Stimulated activated CD8-positive, alpha-beta memory T cell treated with anti-CD3 and anti-CD28 coated beads, Interleukin-15, amount 100 ng/mL, for 4 hours (primary cell): ENCODE measurements around the gene THSD8.
"Not testable (repeated sequence)": the region's sequence is repeated elsewhere in the genome, so short reads cannot be mapped to it uniquely, and the experiment has no call there.

Experiments used
- DNase-seq, 2 donors: peaks; one replicate each; pipeline ENCODE4 v3.0.0-alpha.2; 2020; ENCODE audit warnings: low read depth in 2 of 2

The THSD8 gene

DNA sequence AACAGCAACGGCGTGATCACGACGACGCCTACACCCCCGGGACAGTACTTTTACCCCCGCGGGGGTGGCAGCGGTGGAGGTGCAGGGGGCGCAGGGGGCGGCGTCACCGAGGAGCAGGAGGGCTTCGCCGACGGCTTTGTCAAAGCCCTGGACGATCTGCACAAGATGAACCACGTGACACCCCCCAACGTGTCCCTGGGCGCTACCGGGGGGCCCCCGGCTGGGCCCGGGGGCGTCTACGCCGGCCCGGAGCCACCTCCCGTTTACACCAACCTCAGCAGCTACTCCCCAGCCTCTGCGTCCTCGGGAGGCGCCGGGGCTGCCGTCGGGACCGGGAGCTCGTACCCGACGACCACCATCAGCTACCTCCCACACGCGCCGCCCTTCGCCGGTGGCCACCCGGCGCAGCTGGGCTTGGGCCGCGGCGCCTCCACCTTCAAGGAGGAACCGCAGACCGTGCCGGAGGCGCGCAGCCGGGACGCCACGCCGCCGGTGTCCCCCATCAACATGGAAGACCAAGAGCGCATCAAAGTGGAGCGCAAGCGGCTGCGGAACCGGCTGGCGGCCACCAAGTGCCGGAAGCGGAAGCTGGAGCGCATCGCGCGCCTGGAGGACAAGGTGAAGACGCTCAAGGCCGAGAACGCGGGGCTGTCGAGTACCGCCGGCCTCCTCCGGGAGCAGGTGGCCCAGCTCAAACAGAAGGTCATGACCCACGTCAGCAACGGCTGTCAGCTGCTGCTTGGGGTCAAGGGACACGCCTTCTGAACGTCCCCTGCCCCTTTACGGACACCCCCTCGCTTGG, 9.6 kb upstream of the THSD8 start:
- DNase-seq = peak; percentile 71 to 74

DNA sequence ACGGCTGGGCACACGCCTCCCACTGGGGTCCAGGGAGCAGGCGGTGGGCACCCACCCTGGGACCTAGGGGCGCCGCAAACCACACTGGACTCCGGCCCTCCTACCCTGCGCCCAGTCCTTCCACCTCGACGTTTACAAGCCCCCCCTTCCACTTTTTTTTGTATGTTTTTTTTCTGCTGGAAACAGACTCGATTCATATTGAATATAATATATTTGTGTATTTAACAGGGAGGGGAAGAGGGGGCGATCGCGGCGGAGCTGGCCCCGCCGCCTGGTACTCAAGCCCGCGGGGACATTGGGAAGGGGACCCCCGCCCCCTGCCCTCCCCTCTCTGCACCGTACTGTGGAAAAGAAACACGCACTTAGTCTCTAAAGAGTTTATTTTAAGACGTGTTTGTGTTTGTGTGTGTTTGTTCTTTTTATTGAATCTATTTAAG, 9.0 kb upstream of the THSD8 start:
- no peak for DNase-seq

DNA sequence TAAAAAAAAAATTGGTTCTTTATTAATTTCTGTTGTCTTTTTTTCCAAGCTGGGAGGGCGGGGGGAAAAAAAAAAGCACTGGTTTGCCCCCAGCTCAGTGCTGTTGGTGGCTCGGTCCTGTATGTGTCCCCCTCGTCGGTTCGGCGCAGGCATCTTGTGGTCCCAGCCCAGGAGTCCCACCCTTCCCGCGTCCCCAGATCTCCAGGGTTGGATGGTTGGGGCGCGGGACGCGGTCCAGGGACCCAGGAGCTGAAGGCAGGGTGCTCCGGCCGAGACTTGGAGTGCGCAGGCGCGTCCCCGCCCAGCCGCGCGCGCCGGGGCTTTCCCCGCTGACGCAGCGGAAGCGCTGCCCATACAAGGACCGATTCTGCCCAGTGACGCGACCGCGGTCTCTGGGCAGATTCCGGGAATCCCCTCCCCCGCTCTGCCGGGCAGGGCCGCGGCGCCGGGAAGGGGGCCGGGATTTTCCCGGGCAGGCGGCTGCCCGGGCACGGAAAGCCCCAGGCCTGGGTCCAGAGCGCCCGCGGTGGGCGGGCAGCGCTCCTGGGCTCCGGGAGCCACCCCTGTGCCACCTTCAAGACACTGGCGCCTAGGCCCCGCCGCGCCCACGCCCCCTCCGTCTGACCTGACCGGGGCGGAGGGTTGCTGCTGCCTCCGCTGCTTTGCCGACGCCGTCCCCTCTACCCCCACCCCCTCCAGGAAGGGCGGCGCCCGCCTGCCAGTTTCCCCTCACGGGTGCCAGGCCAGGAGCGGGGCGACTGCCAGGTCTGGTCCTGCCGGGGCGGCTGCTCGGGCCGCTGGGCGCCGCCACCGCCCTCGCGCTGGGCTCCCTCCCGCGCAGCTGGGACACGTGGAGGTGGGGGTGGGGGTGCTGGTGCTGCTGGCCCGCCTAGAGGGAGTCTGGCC, 8.3 kb upstream of the THSD8 start:
- peak; percentile 90 to 94 for DNase-seq

DNA sequence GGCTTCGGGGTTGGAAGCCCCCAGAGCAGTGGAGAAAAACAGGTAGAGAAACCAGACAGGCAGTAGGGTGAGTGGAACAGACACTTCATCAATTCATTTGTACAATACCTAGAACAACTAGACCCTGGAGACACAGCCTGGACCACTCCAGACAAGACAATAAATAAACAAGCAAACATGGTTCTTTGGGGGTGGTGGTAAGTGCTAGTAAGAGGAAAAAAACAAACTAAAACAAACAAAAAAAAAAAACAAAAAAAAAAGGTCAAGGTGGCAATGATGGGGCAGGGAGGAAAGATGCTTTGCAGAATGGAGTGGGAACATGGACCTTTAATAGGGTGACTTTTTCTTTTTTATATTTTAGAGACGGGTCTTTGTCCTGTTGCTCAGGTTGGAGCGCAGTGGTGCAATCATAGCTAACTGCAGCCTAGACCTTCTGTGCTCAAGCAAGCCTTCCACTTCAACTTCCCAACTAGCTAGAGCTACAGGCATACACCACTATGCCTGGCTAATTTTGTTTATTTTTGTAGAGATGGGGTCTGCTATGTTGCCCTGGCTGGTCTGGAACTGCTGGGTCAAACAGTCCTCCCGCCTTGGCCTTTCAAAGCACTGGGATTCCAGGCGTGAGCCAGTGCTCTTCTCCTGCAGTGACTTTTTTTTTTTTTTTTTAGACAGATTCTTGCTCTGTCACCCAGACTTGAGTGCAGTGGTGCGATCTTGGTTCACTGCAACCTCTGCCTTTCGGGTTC, 7.5 kb upstream of the THSD8 start:
- DNase-seq = no peak

DNA sequence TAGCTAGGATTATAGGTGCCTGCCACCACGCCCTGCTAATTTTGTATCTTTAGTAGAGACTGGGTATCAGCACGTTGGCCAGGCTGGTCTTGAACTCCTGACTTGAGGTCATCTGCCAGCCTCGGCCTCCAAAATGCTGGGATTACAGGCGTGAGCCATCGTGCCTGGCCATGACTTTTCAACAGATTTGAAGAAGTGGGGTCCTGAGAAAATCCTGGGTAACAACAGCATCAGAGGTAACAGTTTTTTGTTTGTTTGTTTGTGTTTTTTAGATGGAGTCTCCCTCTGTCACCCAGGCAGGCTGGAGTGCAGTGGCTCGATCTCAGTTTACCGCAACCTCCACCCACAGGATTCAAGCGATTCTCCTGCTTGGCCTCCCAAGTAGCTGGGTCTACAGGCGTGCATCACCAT, 6.9 kb upstream of the THSD8 start:
- no peak for DNase-seq

DNA sequence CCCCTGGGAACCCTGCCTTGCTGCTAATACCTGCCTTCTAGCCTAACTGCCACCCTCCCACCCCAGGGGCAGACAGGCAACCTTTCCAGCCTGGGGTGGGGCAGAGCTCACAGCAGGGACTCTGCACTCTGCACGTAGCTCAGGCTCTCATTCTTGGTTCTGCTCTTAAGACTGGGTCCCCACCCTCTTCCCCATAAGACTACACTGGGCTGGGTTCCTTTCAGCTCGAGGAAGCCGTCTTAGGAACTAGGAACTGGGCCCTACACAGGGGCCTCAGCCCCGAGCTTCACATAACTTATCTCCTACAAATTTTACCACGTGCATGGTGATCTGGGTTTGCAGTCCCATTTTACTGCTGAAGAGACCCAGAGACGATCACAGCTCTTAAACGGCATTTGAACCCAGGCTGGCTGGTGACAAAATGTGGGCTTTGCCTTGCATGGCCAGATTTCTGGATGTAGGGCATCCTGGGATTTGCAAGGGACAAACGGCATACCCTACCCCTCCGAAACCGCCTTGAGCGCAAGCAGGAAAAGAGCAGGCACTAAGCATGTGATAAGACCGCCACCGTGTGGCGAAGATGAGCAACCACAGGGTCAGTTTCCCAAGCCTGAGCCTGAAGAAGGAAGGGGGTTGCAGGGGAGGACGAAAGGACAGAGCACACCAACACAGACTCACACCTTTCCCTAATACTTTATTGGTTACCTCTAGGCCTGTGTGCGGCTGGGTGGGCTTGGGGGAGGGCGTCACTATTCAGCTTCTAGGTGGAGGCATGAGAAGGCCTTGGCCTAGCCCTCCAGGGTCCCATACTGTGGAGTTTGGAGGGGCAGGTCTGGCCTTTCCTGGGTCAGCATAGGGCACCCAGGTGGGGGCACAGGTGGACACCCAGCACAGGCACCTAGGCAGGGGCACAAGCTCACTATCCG, 5.5 kb upstream of the THSD8 start:
- peak in 1 of 2 donors; percentile 50 for DNase-seq

DNA sequence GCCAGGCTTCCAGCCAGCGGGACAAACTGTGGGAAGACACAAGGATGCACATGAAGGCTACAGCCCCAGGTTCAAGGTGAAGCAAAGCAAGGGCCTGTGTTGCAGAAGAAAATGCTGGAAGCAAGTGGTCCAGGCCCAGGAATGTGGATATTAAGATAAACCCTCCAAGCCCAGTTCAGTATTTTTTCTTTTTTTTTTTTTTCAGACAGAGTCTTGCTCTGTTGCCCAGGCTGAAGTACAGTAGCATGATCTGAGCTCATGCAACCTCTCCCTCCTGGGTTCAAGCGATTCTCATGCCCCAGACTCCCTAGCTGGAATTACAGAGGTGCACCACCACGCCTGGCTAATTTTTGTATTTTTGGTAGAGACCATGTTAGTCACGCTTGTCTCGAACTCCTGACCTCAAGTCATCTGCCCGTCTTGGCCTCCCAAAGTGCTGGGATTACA, 4.7 kb upstream of the THSD8 start:
- no peak for DNase-seq

DNA sequence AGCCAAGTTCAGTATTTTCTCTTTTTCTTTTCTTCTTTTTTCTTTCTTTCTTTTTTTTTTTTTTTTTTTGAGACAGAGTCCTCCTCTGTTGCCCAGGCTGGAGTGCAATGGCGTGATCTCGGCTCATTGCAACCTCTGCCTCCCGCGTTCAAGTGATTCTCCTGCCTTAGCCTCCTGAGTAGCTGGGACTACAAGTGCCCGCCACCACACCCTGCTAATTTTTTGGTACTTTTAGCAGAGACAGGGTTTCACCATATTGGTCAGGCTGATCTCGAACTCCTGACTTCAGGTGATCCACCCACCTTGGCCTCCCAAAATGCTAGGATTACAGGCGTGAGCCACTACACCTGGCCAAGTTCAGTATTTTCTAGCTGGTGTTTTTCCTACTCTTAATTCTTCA, 4.3 kb upstream of the THSD8 start:
- not testable (repeated sequence) for DNase-seq

DNA sequence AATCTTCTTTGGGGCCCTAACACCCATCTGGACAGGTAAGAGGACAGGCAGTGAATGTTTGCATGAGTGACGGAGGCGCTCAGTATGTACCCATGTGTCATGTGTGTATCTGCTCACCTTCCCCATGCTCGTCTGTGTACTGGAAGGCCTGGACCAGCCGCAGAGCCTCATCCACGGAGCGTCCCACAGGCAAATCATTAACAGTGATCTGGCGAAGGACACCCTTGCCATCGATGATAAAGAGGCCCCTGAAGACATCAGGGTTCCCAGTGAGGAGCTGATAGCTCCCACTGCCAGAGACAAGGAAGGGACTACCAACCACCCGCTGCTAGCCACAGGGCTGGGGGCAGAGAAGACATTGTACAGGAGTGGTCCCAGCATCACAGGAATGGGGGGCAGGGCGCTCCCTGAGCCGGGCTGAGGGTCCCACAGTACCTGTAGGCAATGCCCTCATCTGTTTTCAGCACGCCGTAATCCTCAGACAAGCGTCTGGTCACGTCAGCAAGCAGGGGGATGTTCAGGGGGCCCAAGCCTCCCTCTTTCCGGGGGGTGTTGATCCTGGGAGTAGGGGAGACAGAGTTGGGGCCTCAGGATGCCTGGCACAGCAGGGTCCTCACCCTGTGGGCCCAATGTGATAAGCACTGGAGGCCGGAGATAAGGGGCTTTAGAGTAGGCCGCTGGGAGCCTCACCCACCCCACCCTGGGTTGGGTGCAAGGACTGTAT, 2.0 kb upstream of the THSD8 start:
- DNase-seq = no peak

DNA sequence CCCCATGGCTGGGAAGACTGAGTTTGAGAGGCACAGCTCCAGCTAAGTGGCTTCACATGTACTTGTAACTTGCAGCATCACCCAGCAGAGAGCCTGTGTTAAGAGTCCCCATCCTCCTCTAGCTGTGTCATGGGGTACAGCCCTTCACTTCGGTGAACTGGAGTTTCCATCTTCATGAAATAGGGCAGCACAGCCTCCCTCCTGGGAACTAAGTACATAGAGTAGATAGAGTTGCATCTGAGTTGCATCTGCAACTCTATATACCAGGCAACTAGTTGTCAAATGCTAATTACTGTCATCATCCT, 1.5 kb upstream of the THSD8 start:
- DNase-seq = no peak

DNA sequence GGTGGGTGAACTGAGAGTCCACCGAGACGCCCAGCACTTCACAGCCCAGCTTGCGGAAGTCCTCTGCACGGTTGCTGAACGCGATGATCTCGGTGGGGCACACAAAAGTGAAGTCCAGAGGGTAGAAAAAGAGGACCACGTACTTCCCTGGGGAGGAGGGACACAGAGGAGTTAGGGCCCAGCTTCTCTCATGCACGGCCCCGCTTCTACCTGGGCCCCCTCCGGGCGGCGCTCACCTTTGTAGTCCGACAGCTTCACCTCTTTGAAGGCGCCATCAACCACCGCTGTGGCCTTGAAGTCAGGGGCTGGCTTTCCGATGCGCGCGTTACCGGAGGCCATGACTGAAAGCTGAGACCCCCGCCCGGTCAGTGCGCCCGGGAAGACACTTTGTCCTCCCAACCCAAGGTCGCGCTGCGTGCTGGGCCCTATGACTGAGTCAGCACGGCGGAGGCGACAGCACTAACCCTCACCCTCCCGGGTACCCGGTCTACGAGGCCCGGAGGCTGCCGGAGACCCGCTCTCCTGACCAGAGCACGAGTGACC, 875 bp upstream of the THSD8 start:
- no peak for DNase-seq

DNA sequence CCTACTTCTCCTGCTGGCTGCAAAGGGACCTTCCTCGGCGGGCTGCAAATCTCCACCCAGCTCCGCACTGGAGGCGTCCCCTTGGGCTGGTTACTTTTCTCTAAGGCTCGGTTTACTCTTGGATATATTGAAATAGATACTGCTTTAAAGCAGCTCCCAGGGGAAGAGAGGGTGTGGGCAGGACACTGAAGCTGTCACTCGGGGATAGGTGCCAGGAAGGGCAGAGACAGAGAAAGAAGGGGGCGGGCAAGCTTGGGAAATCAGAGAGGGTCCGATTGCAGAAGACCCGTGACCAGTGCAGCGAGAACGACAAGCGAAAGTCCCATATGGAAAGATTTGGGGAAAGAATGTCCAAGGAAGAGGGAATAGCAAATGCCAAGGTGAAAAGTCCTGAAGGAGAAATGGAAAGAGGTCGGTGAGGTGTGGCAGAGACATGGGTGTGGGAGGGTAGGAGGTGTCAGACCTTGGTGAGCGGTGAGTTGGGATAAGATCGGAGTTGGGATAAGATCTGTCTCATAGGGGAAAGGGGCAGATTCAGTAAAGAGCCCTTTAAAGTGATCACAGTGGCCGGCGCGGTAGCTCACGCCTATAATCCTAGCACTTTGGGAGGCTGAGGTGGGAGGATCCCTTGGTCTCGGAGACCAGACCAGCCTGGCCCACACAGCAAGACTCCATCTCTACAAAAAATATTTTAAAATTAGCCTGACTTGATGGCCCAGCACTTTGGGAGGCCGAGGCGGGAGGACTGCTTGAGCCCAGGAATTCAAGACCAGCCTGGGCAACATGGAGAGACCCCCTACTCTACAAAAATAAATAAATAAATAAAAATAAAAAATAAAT, 618 bp downstream of the THSD8 start:
- no peak for DNase-seq

DNA sequence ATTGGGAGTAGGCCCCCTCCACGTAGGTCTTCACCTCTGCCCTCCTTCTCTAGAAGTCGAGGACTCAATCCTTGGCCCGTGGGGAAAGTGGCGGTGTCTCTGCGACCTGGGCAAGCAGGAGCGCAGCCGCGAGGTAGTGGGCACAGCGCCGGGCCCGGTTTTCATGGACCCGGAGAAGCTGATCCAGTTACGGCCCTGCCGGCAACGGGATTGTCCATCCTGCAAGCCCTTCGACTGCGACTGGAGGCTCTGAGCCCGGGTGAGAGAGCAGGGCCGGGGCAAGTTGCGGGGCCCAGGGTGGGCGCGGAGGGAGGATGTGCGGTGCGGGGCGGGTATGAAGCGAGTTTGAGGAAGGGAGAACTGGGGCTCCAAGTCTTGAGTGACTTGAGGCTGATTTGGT, 2.2 kb downstream of the THSD8 start:
- no peak for DNase-seq

DNA sequence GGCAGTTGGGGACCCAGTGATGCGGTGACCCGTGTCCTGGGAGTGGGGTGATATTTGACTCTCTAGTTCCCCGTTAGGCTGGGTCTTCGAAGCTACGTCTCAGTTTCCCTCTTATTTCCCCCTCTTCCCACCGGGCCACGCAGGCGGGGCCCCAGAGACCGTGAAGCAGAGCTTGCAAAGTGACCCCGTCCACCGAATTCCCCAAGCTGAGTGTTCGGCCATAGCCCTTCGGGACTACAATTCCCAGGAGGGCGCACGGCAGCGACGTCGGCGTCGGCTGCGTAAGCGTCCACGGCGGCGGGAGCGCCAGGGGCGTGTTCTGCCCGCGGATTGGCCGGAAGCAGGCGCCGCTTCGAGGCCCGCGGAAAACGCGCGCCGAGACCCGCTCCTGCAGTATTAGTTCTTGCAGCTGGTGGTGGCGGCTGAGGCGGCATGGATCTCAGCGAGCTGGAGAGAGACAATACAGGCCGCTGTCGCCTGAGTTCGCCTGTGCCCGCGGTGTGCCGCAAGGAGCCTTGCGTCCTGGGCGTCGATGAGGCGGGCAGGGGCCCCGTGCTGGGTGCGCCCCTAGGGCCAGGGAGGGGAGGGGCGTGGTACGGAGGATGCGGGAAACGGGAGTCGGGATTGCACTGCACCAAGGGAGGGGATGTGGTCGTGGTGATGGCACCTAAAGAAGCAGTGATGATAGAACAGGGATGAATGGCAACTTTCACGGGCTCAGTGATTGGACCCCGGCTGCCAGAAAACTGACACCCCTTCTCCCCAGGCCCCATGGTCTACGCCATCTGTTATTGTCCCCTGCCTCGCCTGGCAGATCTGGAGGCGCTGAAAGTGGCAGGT, 4.6 kb downstream of the THSD8 start, which contains the start of gene RNASEH2A:
Gene RNASEH2A, plus strand, starts transcription at position 343 of the 840 bp plus-strand sequence. Its CDS starts 90 bp downstream, at position 433.
- DNase-seq = peak; percentile 66 to 76

DNA sequence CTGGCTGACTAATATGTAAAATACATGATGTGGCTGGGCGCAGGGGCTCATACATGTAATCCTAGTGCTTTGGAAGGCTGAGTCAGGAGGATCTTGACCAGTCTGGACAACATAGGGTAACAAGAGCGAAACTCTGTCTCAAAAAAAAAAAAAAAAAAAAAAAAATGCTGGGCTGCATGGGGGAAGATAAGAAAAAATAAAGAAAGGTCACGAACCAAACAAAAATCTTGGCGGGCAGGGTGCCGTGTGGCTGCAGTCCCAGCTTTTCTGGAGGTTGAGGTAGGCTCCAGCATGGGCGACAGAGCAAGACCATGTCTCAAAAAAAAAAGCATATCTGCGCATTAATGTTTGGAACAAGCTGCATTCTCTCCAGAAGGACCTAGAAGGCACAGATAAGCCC, 13.2 kb downstream of the THSD8 start:
- DNase-seq = no peak

DNA sequence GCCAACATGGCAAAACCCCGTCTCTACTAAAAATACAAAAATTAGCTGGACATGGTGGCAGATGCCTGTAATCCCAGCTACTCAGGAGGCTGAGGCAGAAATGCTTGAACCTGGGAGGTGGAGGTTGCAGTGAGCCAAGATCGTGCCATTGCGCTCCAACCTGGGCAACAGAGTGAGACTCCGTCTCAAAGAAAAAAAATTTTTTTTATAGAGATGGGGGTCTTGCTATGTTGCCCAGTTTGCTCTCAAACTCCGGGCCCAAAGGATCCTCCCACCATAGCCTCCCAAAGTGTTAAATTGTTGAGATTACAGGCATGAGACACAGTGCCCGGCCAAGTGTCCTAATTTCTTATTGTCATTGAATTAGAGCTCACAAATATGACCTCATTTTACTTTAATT, 15.3 kb downstream of the THSD8 start:
- not testable (repeated sequence) for DNase-seq

DNA sequence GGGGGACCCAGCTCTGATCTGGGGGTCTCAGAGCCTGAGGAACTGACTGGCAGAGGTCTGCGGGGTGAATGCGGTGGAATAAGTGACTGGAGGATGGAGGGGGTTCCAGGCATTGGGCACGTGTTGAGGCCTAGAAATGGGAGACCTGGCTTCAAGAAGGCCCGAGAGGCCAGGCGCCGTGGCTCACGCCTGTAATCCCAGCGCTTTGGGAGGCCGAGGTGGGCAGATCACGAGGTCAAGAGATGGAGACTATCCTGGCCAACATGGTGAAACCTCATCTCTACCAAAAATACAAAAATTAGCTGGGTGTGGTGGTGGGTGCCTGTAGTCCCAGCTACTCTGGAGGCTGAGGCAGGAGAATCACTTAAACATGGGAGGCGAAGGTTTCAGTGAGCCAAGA, 15.9 kb downstream of the THSD8 start:
- not testable (repeated sequence) for DNase-seq

DNA sequence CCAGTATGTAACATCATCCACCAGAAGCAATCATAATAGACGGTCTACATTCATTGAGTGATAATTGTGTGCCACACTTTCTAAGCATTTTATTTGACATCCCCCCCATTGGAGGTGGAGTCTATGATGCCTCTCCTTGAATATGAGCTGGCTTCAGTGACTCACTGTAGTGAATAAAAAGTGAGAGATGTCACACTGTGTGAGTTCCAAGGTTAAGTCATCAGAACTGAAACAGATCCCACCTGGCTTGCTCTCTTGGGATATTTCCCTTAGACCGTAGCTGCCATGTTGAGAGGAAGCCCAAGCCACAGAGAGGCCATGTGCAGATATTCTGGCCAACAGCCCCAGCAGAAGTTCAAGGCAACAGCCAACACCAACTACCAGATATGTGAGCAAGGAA, 19.9 kb downstream of the THSD8 start:
- DNase-seq = no peak
